Mesothelial cell of epicardium (in vitro differentiated cells): ENCODE measurements around the gene GALNT18. TPM values are rescaled to one million over a fixed set of nuclear protein-coding genes. Genes with fewer than 3 reads are reported as not detected.

ENCODE experiments used
- DNase-seq, 2 experiments: peaks; one replicate each; pipeline ENCODE4 v3.0.0; 2021; ENCODE audit warnings: low spot score in 2 of 2; ENCODE audit not compliant: unreplicated experiment in 2 of 2
- H3K27ac Mint-ChIP-seq: 2 replicates; pipeline ENCODE4 v1.8.0; 2021; ENCODE audit warnings: mixed read lengths
- H3K27me3 Mint-ChIP-seq: 2 replicates; pipeline ENCODE4 v1.8.0; 2021; ENCODE audit warnings: low read depth, mixed read lengths
- H3K36me3 Mint-ChIP-seq: 2 replicates; pipeline ENCODE4 v1.8.0; 2021; ENCODE audit warnings: mixed read lengths
- H3K4me1 Mint-ChIP-seq: 2 replicates; pipeline ENCODE4 v1.8.0; 2021; ENCODE audit warnings: mixed read lengths
- H3K4me3 Mint-ChIP-seq: 2 replicates; pipeline ENCODE4 v1.8.0; 2021; ENCODE audit warnings: mild to moderate bottlenecking, moderate library complexity, mixed read lengths
- H3K9me3 Mint-ChIP-seq: 2 replicates; pipeline ENCODE4 v1.8.0; 2021; ENCODE audit warnings: mixed read lengths
- total RNA-seq: library from RNA; stranded (reverse); gene quantifications from 3 replicates; pipeline ENCODE4 v1.2.1, GENCODE V29; 2021
- TF ChIP-seq, protein P1 (sequence below): fragments of 200-600 bp; sonication (generic); IDR thresholded peaks from one replicate; pipeline ENCODE4 v1.5.0; 2021; ENCODE audit warnings: antibody characterized with exemption; ENCODE audit not compliant: unreplicated experiment

The GALNT18 gene
- total RNA-seq, 1 donor from 2014 or later = 4.2 TPM

- H3K4me3 Mint-ChIP-seq = no peak overlapping the region
- no peaks in the 10 kb centered on the region for H3K36me3 Mint-ChIP-seq
- H3K4me1 Mint-ChIP-seq = peaks cover 4% of the 10 kb centered on the region
- H3K27ac Mint-ChIP-seq = no peak overlapping the region
- H3K9me3 Mint-ChIP-seq = no peaks in the 10 kb centered on the region
- no peak for DNase-seq
- TF ChIP-seq, protein P1, sequence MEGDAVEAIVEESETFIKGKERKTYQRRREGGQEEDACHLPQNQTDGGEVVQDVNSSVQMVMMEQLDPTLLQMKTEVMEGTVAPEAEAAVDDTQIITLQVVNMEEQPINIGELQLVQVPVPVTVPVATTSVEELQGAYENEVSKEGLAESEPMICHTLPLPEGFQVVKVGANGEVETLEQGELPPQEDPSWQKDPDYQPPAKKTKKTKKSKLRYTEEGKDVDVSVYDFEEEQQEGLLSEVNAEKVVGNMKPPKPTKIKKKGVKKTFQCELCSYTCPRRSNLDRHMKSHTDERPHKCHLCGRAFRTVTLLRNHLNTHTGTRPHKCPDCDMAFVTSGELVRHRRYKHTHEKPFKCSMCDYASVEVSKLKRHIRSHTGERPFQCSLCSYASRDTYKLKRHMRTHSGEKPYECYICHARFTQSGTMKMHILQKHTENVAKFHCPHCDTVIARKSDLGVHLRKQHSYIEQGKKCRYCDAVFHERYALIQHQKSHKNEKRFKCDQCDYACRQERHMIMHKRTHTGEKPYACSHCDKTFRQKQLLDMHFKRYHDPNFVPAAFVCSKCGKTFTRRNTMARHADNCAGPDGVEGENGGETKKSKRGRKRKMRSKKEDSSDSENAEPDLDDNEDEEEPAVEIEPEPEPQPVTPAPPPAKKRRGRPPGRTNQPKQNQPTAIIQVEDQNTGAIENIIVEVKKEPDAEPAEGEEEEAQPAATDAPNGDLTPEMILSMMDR = no peak
- H3K27me3 Mint-ChIP-seq = no peaks in the 10 kb centered on the region
Measured at GRCh38 chr11:11313902-11314692, 307.7 kb downstream of the GALNT18 start.

DNA sequence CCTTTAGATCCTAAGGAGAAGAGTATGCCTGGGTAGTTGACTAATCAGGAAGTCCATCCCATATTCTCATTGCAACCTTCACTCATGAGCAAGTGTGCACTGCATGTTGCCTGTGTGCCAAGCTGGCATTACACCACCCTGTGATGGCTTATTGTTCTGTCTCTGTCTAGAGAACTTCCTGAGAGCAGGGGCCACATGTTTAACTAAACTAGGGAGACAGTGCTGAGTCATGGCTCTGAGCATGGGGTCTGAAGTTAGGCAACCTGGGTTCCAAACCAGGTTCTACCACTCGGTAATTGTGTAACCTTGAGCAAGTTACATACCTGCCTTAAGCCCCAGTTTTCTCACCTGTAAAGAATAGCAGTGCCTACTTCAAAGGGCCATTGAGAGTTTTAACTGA is 308.4 kb downstream of the GALNT18 start:
- Mint-ChIP-seq H3K27me3 (no peaks in the 10 kb centered on the region), H3K9me3 (no peaks in the 10 kb centered on the region), H3K4me3 (no peak overlapping the region), H3K4me1 (peaks cover 4% of the 10 kb centered on the region), H3K36me3 (no peaks in the 10 kb centered on the region), H3K27ac (no peak overlapping the region)
- TF ChIP-seq, protein P1 = no peak
- no peak for DNase-seq

DNA sequence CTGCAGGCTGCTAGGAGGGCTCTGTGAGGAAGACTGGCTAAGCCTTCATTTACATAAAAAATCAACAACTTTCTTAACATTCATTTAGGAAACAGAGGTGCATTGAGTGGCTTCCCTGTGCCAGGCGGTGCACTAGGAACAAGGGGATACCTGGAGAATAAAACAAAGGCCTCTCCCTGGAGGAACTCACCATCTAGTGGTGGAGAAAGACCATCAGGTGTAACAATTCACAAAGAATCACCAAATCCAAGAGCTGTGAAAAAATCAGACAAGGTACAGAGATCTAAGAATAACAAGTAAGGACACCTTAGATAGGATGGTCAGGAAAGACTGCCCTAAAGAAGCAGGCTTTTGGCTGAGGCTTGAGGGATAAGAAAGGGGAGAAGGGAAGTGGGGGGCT is 309.1 kb downstream of the GALNT18 start:
- H3K4me1 Mint-ChIP-seq = peaks cover 4% of the 10 kb centered on the region
- no peak overlapping the region for H3K4me3 Mint-ChIP-seq
- TF ChIP-seq, protein P1 = no peak
- no peaks in the 10 kb centered on the region for H3K36me3 Mint-ChIP-seq
- no peak for DNase-seq
- no peaks in the 10 kb centered on the region for H3K9me3 Mint-ChIP-seq
- peaks cover 2% of the 10 kb centered on the region for H3K27me3 Mint-ChIP-seq
- H3K27ac Mint-ChIP-seq = no peak overlapping the region

- H3K36me3 Mint-ChIP-seq = no peaks in the 10 kb centered on the region
- no peak overlapping the region for H3K27ac Mint-ChIP-seq
- H3K4me3 Mint-ChIP-seq = no peak overlapping the region
- no peaks in the 10 kb centered on the region for H3K4me1 Mint-ChIP-seq
- TF ChIP-seq, protein P1 = no peak
- H3K9me3 Mint-ChIP-seq = no peaks in the 10 kb centered on the region
- H3K27me3 Mint-ChIP-seq = peaks cover 2% of the 10 kb centered on the region
- no peak for DNase-seq
Measured at GRCh38 chr11:11311169-11311568, 310.6 kb downstream of the GALNT18 start.

DNA sequence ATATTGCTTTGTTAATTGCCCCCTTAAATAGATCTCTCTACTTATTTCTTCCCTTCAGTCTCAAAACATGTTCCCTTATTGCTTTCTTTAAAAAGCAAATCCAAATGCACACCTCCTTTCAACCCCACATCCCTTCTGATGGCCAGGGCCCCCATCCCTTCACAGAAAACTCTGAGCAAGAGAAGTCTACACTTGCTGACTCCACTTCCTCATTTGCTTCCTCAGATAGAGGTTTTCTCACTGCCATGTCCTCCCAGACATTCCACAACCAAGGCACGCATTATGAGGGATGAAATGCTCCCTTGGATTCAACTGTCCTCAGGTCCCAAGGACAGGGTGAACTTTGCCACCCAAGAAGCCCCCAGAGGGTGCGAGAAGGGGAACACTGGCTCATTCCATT is 311.9 kb downstream of the GALNT18 start:
- no peak overlapping the region for H3K4me3 Mint-ChIP-seq
- no peak for DNase-seq
- no peaks in the 10 kb centered on the region for H3K36me3 Mint-ChIP-seq
- H3K27me3 Mint-ChIP-seq = peaks cover 2% of the 10 kb centered on the region
- no peaks in the 10 kb centered on the region for H3K4me1 Mint-ChIP-seq
- H3K9me3 Mint-ChIP-seq = no peaks in the 10 kb centered on the region
- no peak overlapping the region for H3K27ac Mint-ChIP-seq
- TF ChIP-seq, protein P1 = no peak
